Activated B cell treated with CpG ODN at 0.5 μM for 24 hours (primary cell): ENCODE results near the gene ARHGEF25. TPM values are rescaled to one million over a fixed set of nuclear protein-coding genes. Genes with fewer than 3 reads are reported as not detected.
A peak's percentile ranks its signal among the peaks of the same experiment; 100 is the strongest.

Source experiments
- ATAC-seq: fragments of 200-7000 bp; cut with Tn5 transposase; one replicate; pipeline ENCODE4 v1.10.0; 2021; ENCODE audit warnings: low read depth, mild to moderate bottlenecking, moderate library complexity
- CTCF ChIA-PET: fragments of 350-600 bp; sonication (Branson Sonifier 250); formaldehyde crosslinking; loops from one replicate; lab custom pipeline; 2021; ENCODE audit warnings: antibody characterized with exemption; lab: Charles Lee
- POLR2A ChIA-PET: fragments of 350-600 bp; sonication (Branson Sonifier 250); formaldehyde crosslinking; loops from one replicate; lab custom pipeline; 2021; ENCODE audit warnings: antibody characterized with exemption; lab: Charles Lee
- DNase-seq: peaks from one replicate; pipeline ENCODE4 v3.0.0; 2022
- H3K27ac Mint-ChIP-seq: one replicate; pipeline ENCODE4 v1.8.0; 2020; ENCODE audit warnings: mixed read lengths
- H3K27me3 Mint-ChIP-seq: one replicate; pipeline ENCODE4 v1.8.0; 2021; ENCODE audit warnings: mixed read lengths
- H3K36me3 Mint-ChIP-seq: one replicate; pipeline ENCODE4 v1.8.0; 2021; ENCODE audit warnings: low read depth, mixed read lengths
- H3K4me1 Mint-ChIP-seq: one replicate; pipeline ENCODE4 v1.8.0; 2021; ENCODE audit warnings: mixed read lengths
- H3K4me3 Mint-ChIP-seq: one replicate; pipeline ENCODE4 v1.8.0; 2020; ENCODE audit warnings: mild to moderate bottlenecking, mixed read lengths
- H3K9me3 Mint-ChIP-seq: one replicate; pipeline ENCODE4 v1.8.0; 2020; ENCODE audit warnings: mixed read lengths
- CTCF ChIP-seq: fragments of 200-600 bp; IDR thresholded peaks from one replicate; pipeline ENCODE4 v1.8.0; 2022; ENCODE audit warnings: antibody characterized with exemption, mild to moderate bottlenecking
- intact Hi-C: fragments of 100-400 bp; cut with micrococcal nuclease; formaldehyde crosslinking; loops from one replicate; pipeline ENCODE4 v1.15.1; 2024
- total RNA-seq: library from RNA; stranded (reverse); gene quantifications from 2 replicates; pipeline ENCODE4 v1.2.3, GENCODE V29; 2022

The ARHGEF25 gene
- total RNA-seq, 1 donor from 2014 or later = not detected

DNA sequence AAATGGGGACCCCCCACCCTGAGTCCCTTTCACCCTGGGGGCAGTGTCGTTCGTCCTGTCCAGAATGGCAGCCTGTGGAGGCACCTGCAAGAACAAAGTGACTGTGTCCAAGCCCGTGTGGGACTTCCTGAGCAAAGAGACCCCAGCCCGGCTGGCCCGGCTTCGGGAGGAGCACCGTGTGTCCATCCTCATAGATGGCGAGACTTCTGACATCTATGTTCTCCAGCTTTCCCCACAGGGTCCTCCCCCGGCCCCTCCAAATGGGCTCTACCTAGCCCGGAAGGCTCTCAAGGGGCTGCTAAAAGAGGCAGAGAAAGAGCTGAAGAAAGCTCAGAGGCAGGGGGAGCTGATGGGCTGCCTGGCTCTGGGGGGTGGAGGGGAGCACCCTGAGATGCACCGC, 4.4 kb upstream of the ARHGEF25 start:
- ChIA-PET POLR2A (no interaction called here), CTCF (no interaction called here)
- no peak for ATAC-seq
- Mint-ChIP-seq H3K27me3 (peaks cover 42% of the 10 kb centered on the region), H3K27ac (no peak overlapping the region), H3K4me1 (peaks cover 27% of the 10 kb centered on the region), H3K9me3 (no peaks in the 10 kb centered on the region), H3K36me3 (peaks cover 10% of the 10 kb centered on the region), H3K4me3 (no peak overlapping the region)
- TF ChIP-seq CTCF = no peak
- intact Hi-C loops = no loop called here
- DNase-seq = no peak

DNA sequence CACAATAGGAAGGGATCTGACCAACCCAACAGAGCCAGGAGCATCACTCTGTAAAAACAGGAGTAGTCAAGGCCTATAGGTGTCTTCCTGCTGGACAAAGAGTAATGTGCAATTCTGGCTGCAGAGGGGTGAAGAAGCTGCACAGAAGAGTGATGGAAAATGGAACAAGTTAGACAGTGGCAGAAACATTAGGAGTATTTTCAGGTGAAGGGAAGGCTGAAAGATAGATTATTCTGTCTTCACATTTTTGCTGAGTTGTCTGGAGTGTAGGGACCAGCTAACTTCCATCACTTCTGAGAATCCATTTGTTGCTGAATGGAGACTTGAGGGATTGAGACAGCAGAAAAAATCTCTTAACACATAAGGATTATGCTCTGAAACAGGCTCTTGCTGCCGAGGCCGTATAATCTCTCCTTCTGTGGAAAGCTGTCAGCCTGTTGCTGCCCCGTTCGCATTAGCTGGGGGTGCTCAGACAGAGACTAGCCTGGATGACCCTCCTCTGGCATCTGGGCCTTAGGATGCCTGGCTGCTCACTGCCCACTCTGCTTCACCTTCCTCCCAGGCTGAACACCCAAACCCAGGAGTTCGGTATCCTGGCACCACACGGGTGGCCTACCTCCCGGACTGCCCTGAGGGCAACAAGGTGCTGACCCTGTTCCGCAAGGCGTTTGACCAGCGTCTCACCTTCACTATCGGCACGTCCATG, 3.1 kb upstream of the ARHGEF25 start:
- CTCF ChIA-PET = no interaction called here
- no peaks in the 10 kb centered on the region for H3K9me3 Mint-ChIP-seq
- H3K27ac Mint-ChIP-seq = no peak overlapping the region
- DNase-seq (no peak), ATAC-seq (no peak)
- no peaks in the 10 kb centered on the region for H3K36me3 Mint-ChIP-seq
- intact Hi-C loops = no loop called here
- H3K4me1 Mint-ChIP-seq = peaks cover 29% of the 10 kb centered on the region
- POLR2A ChIA-PET = no interaction called here
- H3K27me3 Mint-ChIP-seq = peaks cover 42% of the 10 kb centered on the region
- no peak overlapping the region for H3K4me3 Mint-ChIP-seq
- TF ChIP-seq CTCF = no peak

- H3K36me3 Mint-ChIP-seq = no peaks in the 10 kb centered on the region
- H3K4me1 Mint-ChIP-seq = peaks cover 33% of the 10 kb centered on the region
- ChIA-PET POLR2A (interaction anchor here (0.7 kb wide), 1 partner anchor 25 kb away, joined by 4 read pairs; no protein-coding TSS in a partner anchor), CTCF (interaction anchor here (1.0 kb wide), 1 partner anchor 26 kb away, joined by 3 read pairs; no protein-coding TSS in a partner anchor)
- no peak overlapping the region for H3K4me3 Mint-ChIP-seq
- no peak for TF ChIP-seq CTCF
- intact Hi-C loops = no loop called here
- DNase-seq = no peak
- ATAC-seq = no peak
- no peaks in the 10 kb centered on the region for H3K9me3 Mint-ChIP-seq
- H3K27me3 Mint-ChIP-seq = peaks cover 42% of the 10 kb centered on the region
- H3K27ac Mint-ChIP-seq = no peak overlapping the region
Measured at GRCh38 chr12:57609101-57609780, 2.0 kb upstream of the ARHGEF25 start.

GRCh38 chr12:57609781-57610553, 1.3 kb upstream of the ARHGEF25 start:
- ATAC-seq = no peak
- intact Hi-C loops = no loop called here
- TF ChIP-seq CTCF = no peak
- ChIA-PET CTCF (no interaction called here), POLR2A (interaction anchor here (0.6 to 0.7 kb wide), 2 partner anchors 24 to 89 kb away, joined by 4 to 5 read pairs; no protein-coding TSS in a partner anchor)
- Mint-ChIP-seq H3K36me3 (no peaks in the 10 kb centered on the region), H3K4me3 (peak overlapping the region; percentile 75), H3K27me3 (peaks cover 41% of the 10 kb centered on the region), H3K27ac (no peak overlapping the region), H3K9me3 (no peaks in the 10 kb centered on the region), H3K4me1 (peaks cover 36% of the 10 kb centered on the region)
- no peak for DNase-seq
